Sigmoid colon (tissue), 7 donors: Measurements from ENCODE around the gene RABGAP1L. TPM values are rescaled to one million over a fixed set of nuclear protein-coding genes. Genes with fewer than 3 reads are reported as not detected.

Experiments
- DNase-seq: peaks from one replicate; pipeline ENCODE4 v3.0.0-alpha.2; 2019
- H3K27ac ChIP-seq, 4 donors: fragments of 200-600 bp; sonication (generic); one replicate each; pipeline ENCODE4 v1.5.1; 2016 to 2019; ENCODE audit warnings: mild to moderate bottlenecking in 1 of 4
- H3K27me3 ChIP-seq, 3 donors: fragments of 200-600 bp; sonication (generic); one replicate each; pipeline ENCODE4 v1.5.1; 2019; ENCODE audit warnings: mild to moderate bottlenecking in 1 of 3
- H3K36me3 ChIP-seq, 4 donors: fragments of 200-600 bp; sonication (generic); one replicate each; pipeline ENCODE4 v1.5.1; 2016 to 2019
- H3K4me1 ChIP-seq, 4 donors: fragments of 200-600 bp; sonication (generic); one replicate each; pipeline ENCODE4 v1.5.1; 2017 to 2019
- H3K4me3 ChIP-seq, 4 donors: fragments of 200-600 bp; sonication (generic); one replicate each; pipeline ENCODE4 v1.5.1; 2017 to 2019; ENCODE audit warnings: mild to moderate bottlenecking in 2 of 4, moderate library complexity in 1 of 4
- H3K9me3 ChIP-seq, 4 donors: fragments of 200-600 bp in 3 of 4; sonication (generic) in 3 of 4; one replicate each; pipeline versions ENCODE4 v1.5.1 to v1.6.1; 2013 to 2019
- EP300 ChIP-seq, 4 donors: sonication (generic); formaldehyde crosslinking; IDR thresholded peaks; one replicate each; pipeline ENCODE4 v1.6.1; 2017; ENCODE audit warnings: antibody characterized with exemption in 4 of 4
- POLR2A ChIP-seq, 2 donors: fragments of 450-650 bp; IDR thresholded peaks; one replicate each; pipeline ENCODE4 v1.6.1; 2016; ENCODE audit warnings: antibody characterized with exemption in 2 of 2, mild to moderate bottlenecking in 2 of 2, moderate library complexity in 2 of 2
- POLR2AphosphoS5 ChIP-seq, 4 donors: sonication (generic); formaldehyde crosslinking; IDR thresholded peaks; one replicate each; pipeline ENCODE4 v1.6.1; 2017; ENCODE audit warnings: antibody characterized with exemption in 4 of 4
- WGBS, 2 donors: extraction: QIAGEN DNeasy Blood & Tissue Kit; methylation state at CpG; one replicate each; pipeline ENCODE4 v1.1.7; 2013; 5-methylcytosine and 5-hydroxymethylcytosine counted together
- intact Hi-C: fragments of 100-400 bp; cut with DNase I; formaldehyde crosslinking; loops from one replicate; pipeline ENCODE4 v1.15.1; 2023
- polyA plus RNA-seq, 3 donors: library from polyadenylated mRNA; stranded (reverse); fragments of 200-250 nt; gene quantifications; one replicate each; pipeline ENCODE4 v1.2.3, GENCODE V29; 2013
- total RNA-seq, 4 donors: library from RNA; depleted of rRNA; stranded (reverse); fragments of >200 nt; gene quantifications; one replicate each; pipeline ENCODE4 v1.1.0, GENCODE V29; 2016
- TF ChIP-seq, protein P1 (sequence below), 4 experiments: fragments of 450-650 bp in 3 of 4; fragments of 200-600 bp in 1 of 4; IDR thresholded peaks; one replicate each; pipeline ENCODE4 v1.5.1; 2016 to 2019; ENCODE audit warnings: antibody characterized with exemption in 4 of 4, mild to moderate bottlenecking in 3 of 4, moderate library complexity in 2 of 4
- donor health status: healthy with polysubstance abuse.
- donor health status: Bipolar disorder and iron deficiency.
- donor health status: healthy.

The RABGAP1L gene
- total and polyA plus RNA-seq, 7 donors, result 25.2 to 42.9 (median 35.4) TPM

DNA sequence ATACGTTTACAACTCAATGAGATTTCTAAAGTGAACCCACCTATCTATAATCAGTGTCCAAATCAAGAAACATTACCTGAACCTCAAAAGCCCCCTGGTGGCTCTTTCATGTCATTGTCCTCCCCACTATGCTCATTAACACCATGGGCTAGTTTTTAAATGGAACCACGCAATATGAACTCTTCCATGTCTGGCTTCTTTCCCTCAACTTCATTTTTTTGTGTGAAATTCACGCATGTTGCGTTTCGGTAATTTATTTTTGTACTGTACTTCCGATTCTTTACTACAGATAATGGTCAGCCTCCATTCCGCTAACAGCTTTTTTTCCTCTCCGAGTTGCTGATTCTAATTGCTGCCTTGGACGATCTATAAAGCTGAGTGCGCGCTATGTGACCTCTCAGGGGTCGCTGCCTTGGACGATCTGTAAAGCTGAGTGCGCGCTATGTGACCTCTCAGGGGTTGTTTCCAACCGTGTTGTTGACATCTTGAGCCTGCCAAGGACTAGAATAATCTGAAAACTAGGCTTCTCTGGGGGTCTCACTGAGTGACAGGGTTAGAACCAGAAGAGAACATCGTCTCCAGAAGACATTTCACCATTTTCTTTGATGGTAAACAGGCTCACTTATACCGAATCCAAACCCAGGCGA lies 839.4 kb downstream of the RABGAP1L start:
- Histone ChIP-seq H3K4me3 (peak overlapping the region; percentile 72 to 96 (median 90)), H3K36me3 (no peaks in the 10 kb centered on the region), H3K9me3 (no peaks in the 10 kb centered on the region), H3K27ac (peak overlapping the region; percentile 93 to 99 (median 94)), H3K27me3 (no peaks in the 10 kb centered on the region), H3K4me1 (peaks cover 0 to 43% (median 24%) of the 10 kb centered on the region in 4 donors)
- WGBS, 2 donors, result 13 to 30% methylated on average over 19 of the region's 19 CpGs
- intact Hi-C loops, result loop anchor here (2.0 to 10.0 kb wide), 4 partner anchors 24 to 1564 kb away; partner anchors contain the start of genes GAS5, MRPS14, RC3H1 and ZBTB37
- TF ChIP-seq, protein P1, sequence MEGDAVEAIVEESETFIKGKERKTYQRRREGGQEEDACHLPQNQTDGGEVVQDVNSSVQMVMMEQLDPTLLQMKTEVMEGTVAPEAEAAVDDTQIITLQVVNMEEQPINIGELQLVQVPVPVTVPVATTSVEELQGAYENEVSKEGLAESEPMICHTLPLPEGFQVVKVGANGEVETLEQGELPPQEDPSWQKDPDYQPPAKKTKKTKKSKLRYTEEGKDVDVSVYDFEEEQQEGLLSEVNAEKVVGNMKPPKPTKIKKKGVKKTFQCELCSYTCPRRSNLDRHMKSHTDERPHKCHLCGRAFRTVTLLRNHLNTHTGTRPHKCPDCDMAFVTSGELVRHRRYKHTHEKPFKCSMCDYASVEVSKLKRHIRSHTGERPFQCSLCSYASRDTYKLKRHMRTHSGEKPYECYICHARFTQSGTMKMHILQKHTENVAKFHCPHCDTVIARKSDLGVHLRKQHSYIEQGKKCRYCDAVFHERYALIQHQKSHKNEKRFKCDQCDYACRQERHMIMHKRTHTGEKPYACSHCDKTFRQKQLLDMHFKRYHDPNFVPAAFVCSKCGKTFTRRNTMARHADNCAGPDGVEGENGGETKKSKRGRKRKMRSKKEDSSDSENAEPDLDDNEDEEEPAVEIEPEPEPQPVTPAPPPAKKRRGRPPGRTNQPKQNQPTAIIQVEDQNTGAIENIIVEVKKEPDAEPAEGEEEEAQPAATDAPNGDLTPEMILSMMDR (IDR thresholded peaks at IDR 0.05), result peak; percentile 66 to 76 (median 70)
- TF ChIP-seq POLR2A (IDR thresholded peaks at IDR 0.05), result no peak
- no peak for DNase-seq

DNA sequence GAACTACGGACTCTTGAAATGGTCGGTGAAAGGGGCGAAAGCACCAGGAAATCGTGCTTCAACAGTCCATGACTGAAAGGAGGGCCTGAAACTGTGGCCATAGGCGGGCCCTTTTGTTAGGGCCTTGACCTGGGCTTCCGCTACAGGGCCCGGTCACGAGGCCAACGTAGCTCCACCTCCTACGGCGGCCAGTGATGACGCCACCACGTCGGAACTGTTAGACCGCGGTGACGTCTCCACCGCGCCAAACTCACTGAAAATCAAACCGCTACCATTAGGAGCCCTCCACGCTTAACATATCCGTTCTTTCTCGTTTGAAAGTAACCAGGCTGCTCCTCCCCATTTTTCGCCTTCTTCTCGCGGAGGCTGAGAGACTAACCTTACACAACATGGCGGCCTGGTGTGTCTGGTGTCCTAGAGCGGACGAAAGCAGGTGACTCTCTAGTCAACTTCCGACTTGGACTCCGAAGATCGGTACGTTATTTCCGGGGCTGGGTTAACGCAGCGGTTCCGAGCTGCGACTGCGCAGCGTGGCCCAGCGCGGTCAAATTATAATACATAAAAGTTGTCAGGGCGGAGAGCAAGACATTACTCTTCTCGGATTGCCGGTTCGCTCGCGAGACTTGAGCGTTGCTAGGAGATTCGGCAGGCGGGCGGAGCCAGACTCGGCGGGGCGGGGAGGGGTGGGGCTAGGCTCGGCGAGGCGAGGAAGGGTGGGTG lies 840.1 kb downstream of the RABGAP1L start:
- peak; percentile 99 for DNase-seq
- 0% methylated on average over 58 of the region's 58 CpGs for WGBS, 2 donors
- H3K27ac ChIP-seq, result peak overlapping the region; percentile 93 to 99 (median 94)
- H3K36me3 ChIP-seq, result no peaks in the 10 kb centered on the region
- no peaks in the 10 kb centered on the region for H3K27me3 ChIP-seq
- intact Hi-C loops, result loop anchor here (2.0 to 10.0 kb wide), 4 partner anchors 23 to 1565 kb away; partner anchors contain the start of genes GAS5, MRPS14, RC3H1 and ZBTB37
- TF ChIP-seq, protein P1 (IDR thresholded peaks at IDR 0.05), result no peak
- TF ChIP-seq POLR2A (IDR thresholded peaks at IDR 0.05) (peak; percentile 95), POLR2AphosphoS5 (IDR thresholded peaks at IDR 0.05) (peak; percentile 96 to 98 (median 98)), EP300 (IDR thresholded peaks at IDR 0.05) (peak in 3 of 4 donors; percentile 23 to 54 (median 51))
- H3K4me3 ChIP-seq, result peak overlapping the region; percentile 72 to 96 (median 90)
- peaks cover 0 to 44% (median 26%) of the 10 kb centered on the region in 4 donors for H3K4me1 ChIP-seq
- H3K9me3 ChIP-seq, result no peaks in the 10 kb centered on the region

DNA sequence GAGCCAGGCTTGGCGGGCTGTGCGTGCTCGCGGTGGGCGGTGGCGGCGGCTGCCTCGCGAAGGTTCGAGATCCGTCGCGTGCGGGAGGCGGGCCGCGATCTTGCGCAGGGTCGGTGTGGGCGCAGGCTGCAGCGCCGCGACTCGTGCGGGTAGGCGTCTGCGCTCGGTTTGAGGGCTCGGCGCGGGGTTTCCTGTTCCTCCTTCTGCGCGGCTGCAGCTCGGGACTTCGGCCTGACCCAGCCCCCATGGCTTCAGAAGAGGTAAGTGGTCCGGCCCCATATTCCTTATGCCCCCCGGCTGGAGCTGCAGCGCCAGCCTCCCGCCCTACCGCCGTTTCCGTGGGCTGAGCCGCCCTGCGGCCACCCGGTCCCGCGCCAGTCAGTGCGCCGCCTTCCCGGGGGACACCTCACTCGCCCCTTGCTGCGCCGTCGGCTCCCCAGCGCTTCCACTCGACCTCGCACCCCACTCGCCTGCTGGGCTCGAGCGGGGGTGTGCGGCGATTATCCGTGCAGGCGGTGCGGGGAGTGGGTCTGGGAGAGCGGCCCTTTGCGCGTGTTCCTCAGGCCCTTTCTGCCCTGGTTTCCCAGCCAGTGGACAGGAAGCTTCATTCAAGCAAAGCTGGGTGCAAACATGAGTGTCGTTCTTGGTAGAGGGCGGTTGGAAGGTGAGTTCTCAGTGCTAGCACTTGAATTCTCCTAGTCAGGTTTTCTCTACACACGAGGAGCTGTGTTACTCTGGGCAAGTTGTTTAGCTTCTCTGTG lies 840.8 kb downstream of the RABGAP1L start, which contains the start of gene CACYBP:
CACYBP (plus strand) TSS at position 12 of the 761 bp plus-strand sequence; CDS start at position 246, 234 bp downstream.
- Histone ChIP-seq H3K27ac (peak within 1 kb of the TSS; percentile 93 to 99 (median 94)), H3K4me3 (peak within 1 kb of the TSS; percentile 72 to 96 (median 90)), H3K9me3 (no peaks in the 10 kb centered on the region), H3K27me3 (no peaks in the 10 kb centered on the region), H3K4me1 (peaks cover 0 to 44% (median 26%) of the 10 kb centered on the region in 4 donors), H3K36me3 (no peaks in the 10 kb centered on the region)
- no peak for DNase-seq
- intact Hi-C loops, result loop anchor here (2.0 to 10.0 kb wide), 4 partner anchors 23 to 1565 kb away; partner anchors contain the start of genes GAS5, MRPS14, RC3H1 and ZBTB37
- peak in 3 of 4 donors; percentile 5 to 85 (median 64) for TF ChIP-seq POLR2AphosphoS5 (IDR thresholded peaks at IDR 0.05)
- TF ChIP-seq, protein P1 (IDR thresholded peaks at IDR 0.05), result no peak
- TF ChIP-seq EP300 (IDR thresholded peaks at IDR 0.05), result no peak
- WGBS, 2 donors, result 0% methylated on average over 71 of the region's 71 CpGs

DNA sequence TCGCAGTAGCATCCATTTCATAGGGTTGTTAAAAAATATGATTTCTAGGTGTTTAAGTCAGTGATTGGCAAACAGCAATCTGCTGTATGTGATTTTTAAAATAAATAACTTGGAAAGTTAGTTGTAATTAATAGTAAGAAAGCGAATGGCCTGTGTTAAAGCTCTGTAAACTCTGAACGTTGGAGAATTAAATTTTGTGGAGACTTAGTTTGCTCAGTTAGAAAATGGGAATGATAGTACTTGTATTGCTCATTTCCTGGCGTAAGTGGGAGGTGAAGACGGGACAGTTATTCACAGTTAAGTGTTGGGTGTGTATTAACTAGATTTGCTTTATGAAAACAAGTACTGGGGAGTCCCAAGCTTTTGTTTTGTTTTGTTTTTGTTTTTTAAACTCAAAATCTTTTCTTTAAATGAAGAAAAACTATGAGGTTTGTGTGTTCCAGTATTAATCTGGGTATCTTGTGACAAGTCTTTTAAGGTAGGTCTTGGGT lies 841.4 kb downstream of the RABGAP1L start:
- DNase-seq, result no peak
- no peaks in the 10 kb centered on the region for H3K9me3 ChIP-seq
- peak overlapping the region; percentile 93 to 99 (median 94) for H3K27ac ChIP-seq
- 1 to 4% methylated on average over 5 of the region's 5 CpGs for WGBS, 2 donors
- H3K4me1 ChIP-seq, result peaks cover 0 to 44% (median 26%) of the 10 kb centered on the region in 4 donors
- intact Hi-C loops, result no loop called here
- TF ChIP-seq, protein P1 (IDR thresholded peaks at IDR 0.05), result no peak
- TF ChIP-seq POLR2A (IDR thresholded peaks at IDR 0.05), result no peak
- TF ChIP-seq EP300 (IDR thresholded peaks at IDR 0.05), result no peak
- TF ChIP-seq POLR2AphosphoS5 (IDR thresholded peaks at IDR 0.05), result no peak
- H3K36me3 ChIP-seq, result no peaks in the 10 kb centered on the region
- no peaks in the 10 kb centered on the region for H3K27me3 ChIP-seq
- H3K4me3 ChIP-seq, result peak overlapping the region; percentile 72 to 96 (median 90)
